Medulla oblongata (tissue), 1 donor: ENCODE results near the gene SMPD2.
A peak's percentile ranks its signal among the peaks of the same experiment; 100 is the strongest.
"Not testable (repeated sequence)": the region's sequence is repeated elsewhere in the genome, so short reads cannot be mapped to it uniquely, and the experiment has no call there.

ENCODE experiments used
- DNase-seq: peaks from one replicate; pipeline ENCODE4 v3.0.0-alpha.2; 2015; ENCODE audit errors: extremely low spot score

SMPD2 gene

GRCh38 chr6:109460161-109460829 is 19.8 kb downstream of the SMPD2 start:
- no peak for DNase-seq

- not testable (repeated sequence) for DNase-seq
Measured at GRCh38 chr6:109461205-109461604, 20.7 kb downstream of the SMPD2 start.

- no peak for DNase-seq
Measured at GRCh38 chr6:109461733-109462526, 21.4 kb downstream of the SMPD2 start.

- peak; percentile 77 for DNase-seq
Measured at GRCh38 chr6:109465772-109466171, 25.2 kb downstream of the SMPD2 start.

GRCh38 chr6:109466212-109466923 is 25.8 kb downstream of the SMPD2 start:
- DNase-seq, result no peak

GRCh38 chr6:109467696-109468095 is 27.2 kb downstream of the SMPD2 start:
- no peak for DNase-seq

GRCh38 chr6:109469591-109470189 is 29.2 kb downstream of the SMPD2 start:
- no peak for DNase-seq

GRCh38 chr6:109471105-109471810 is 30.7 kb downstream of the SMPD2 start:
- no peak for DNase-seq

GRCh38 chr6:109472132-109472995 is 31.8 kb downstream of the SMPD2 start:
- DNase-seq, result no peak

GRCh38 chr6:109473120-109473519 is 32.6 kb downstream of the SMPD2 start:
- DNase-seq, result no peak

- no peak for DNase-seq
Measured at GRCh38 chr6:109474995-109475394, 34.5 kb downstream of the SMPD2 start.

GRCh38 chr6:109475625-109476024 is 35.1 kb downstream of the SMPD2 start:
- DNase-seq, result no peak

- DNase-seq, result no peak
Measured at GRCh38 chr6:109477184-109477583, 36.7 kb downstream of the SMPD2 start.

GRCh38 chr6:109477725-109478124 is 37.2 kb downstream of the SMPD2 start:
- no peak for DNase-seq

GRCh38 chr6:109478222-109478805 is 37.8 kb downstream of the SMPD2 start:
- no peak for DNase-seq

- DNase-seq, result no peak
Measured at GRCh38 chr6:109478841-109479624, 38.5 kb downstream of the SMPD2 start.

- DNase-seq, result no peak
Measured at GRCh38 chr6:109480993-109481480, 40.5 kb downstream of the SMPD2 start.

GRCh38 chr6:109482905-109483734 is 42.6 kb downstream of the SMPD2 start, which contains the start of gene ZBTB24:
Gene ZBTB24 (minus strand): TSS chr6:109483219. CDS start chr6:109482026, 1,193 bp downstream.
- DNase-seq, result peak; percentile 92
